ENCODE measurements around the gene SLC6A17.

Gene SLC6A17

GRCh38 chr1:110190282-110190929 is 40.1 kb downstream of the SLC6A17 start:
- ChIA-PET POLR2A (interaction anchor here (0.6 kb wide), 1 partner anchor 145 kb away, joined by 3 read pairs; no protein-coding TSS in a partner anchor), CTCF (interaction anchor here (1.3 to 15.6 kb wide), 7 partner anchors 12 to 306 kb away, joined by 3 to 828 read pairs (median 9); no protein-coding TSS in a partner anchor)
- DNase-seq (ENCODE audit: low read depth, low spot score), result no peak
- TF ChIP-seq, protein P1, sequence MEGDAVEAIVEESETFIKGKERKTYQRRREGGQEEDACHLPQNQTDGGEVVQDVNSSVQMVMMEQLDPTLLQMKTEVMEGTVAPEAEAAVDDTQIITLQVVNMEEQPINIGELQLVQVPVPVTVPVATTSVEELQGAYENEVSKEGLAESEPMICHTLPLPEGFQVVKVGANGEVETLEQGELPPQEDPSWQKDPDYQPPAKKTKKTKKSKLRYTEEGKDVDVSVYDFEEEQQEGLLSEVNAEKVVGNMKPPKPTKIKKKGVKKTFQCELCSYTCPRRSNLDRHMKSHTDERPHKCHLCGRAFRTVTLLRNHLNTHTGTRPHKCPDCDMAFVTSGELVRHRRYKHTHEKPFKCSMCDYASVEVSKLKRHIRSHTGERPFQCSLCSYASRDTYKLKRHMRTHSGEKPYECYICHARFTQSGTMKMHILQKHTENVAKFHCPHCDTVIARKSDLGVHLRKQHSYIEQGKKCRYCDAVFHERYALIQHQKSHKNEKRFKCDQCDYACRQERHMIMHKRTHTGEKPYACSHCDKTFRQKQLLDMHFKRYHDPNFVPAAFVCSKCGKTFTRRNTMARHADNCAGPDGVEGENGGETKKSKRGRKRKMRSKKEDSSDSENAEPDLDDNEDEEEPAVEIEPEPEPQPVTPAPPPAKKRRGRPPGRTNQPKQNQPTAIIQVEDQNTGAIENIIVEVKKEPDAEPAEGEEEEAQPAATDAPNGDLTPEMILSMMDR (IDR thresholded peaks at IDR 0.05; ENCODE audit: insufficient read depth, low read length, missing control alignments), result no peak
- no peak overlapping the region for H3K4me3 ChIP-seq (ENCODE audit: low read depth, low read length)

DNA sequence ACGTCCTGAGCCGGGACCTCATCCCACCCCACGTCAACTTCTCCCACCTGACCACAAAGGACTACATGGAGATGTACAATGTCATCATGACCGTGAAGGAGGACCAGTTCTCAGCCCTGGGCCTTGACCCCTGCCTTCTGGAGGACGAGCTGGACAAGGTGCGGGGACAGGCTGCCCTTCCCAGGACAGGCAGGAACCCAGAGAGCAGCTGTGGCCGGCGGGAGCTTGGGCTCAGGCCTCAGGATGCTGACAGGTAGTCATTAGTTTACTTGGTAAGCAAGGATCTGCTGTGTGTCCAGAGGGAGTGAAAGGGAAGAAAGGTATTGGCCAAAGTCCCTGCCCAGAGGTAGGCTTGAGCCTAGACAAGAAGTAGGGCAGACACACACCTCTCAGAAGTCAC is 42.2 kb downstream of the SLC6A17 start:
- CTCF ChIA-PET, result interaction anchor here (1.1 to 15.6 kb wide), 5 partner anchors 10 to 304 kb away, joined by 3 to 828 read pairs (median 58); partner anchors contain the start of gene KCNC4
- H3K4me3 ChIP-seq (ENCODE audit: low read depth, low read length), result no peak overlapping the region
- TF ChIP-seq, protein P1 (IDR thresholded peaks at IDR 0.05; ENCODE audit: insufficient read depth, low read length, missing control alignments), result no peak
- DNase-seq (ENCODE audit: low read depth, low spot score), result no peak
- POLR2A ChIA-PET, result no interaction called here

DNA sequence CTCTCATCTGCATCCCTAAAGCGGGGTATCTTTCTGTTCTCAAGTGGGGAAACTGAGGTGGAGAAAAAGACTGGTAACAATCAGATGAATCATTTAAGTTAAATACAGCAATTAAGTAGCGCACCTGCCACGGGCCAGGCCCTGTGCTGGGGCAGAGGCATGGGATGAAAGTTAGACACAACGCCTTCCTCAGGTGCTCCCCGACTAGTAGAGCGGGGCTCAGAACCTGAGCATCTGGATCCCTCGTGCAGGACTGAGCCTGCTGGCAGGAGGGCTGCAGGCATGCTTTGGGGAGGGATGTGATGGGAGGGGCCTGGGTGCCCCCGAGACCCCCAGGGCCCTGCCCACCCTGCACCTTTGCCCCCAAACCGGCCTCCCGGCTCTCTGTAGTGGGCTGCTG is 44.9 kb downstream of the SLC6A17 start:
- no peak overlapping the region for H3K4me3 ChIP-seq (ENCODE audit: low read depth, low read length)
- ChIA-PET CTCF (interaction anchor here (2.7 to 16.1 kb wide), 5 partner anchors 13 to 300 kb away, joined by 17 to 828 read pairs (median 74); partner anchors contain the start of gene KCNC4), POLR2A (no interaction called here)
- TF ChIP-seq, protein P1 (IDR thresholded peaks at IDR 0.05; ENCODE audit: insufficient read depth, low read length, missing control alignments), result no peak
- DNase-seq (ENCODE audit: low read depth, low spot score), result no peak

GRCh38 chr1:110196917-110197765 is 46.8 kb downstream of the SLC6A17 start:
- POLR2A ChIA-PET, result no interaction called here

DNA sequence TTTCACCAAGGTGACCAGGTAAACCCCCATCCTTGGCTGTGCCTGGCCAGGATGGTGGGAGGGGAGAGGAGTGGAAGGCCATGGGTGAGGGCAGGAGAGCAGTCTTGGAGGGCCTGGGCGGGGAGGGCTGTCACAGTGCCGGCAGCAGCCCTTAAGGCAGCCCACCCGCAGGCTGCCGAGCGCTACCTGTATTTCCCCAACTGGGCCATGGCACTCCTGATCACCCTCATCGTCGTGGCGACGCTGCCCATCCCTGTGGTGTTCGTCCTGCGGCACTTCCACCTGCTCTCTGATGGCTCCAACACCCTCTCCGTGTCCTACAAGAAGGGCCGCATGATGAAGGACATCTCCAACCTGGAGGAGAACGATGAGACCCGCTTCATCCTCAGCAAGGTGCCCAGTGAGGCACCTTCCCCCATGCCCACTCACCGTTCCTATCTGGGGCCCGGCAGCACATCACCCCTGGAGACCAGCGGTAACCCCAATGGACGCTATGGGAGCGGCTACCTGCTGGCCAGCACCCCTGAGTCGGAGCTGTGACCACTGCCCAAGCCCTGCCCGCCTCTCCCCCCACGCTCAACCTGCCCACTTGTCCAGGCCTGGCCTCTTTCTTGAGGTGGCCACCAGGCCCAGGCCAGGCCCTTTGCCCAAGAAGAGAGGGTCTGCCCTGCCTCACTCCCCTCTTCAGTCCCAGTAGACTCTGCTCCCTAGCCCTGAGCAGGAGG is 47.8 kb downstream of the SLC6A17 start:
- ChIA-PET POLR2A (no interaction called here), CTCF (interaction anchor here (1.4 to 16.1 kb wide), 14 partner anchors 10 to 421 kb away, joined by 3 to 828 read pairs (median 9); partner anchors contain the start of genes KCNC4, RBM15 and SLC16A4)
- TF ChIP-seq, protein P1 (IDR thresholded peaks at IDR 0.05; ENCODE audit: insufficient read depth, low read length, missing control alignments), result no peak
- H3K4me3 ChIP-seq (ENCODE audit: low read depth, low read length), result no peak overlapping the region
- DNase-seq (ENCODE audit: low read depth, low spot score), result no peak

More at GRCh38 chr1:110196917-110197765, 46.8 kb downstream of the SLC6A17 start:
- H3K4me3 ChIP-seq (ENCODE audit: low read depth, low read length), result no peak overlapping the region
- no peak for DNase-seq (ENCODE audit: low read depth, low spot score)
- CTCF ChIA-PET, result interaction anchor here (0.6 to 16.1 kb wide), 39 partner anchors 10 to 420 kb away, joined by 3 to 828 read pairs (median 5); partner anchors contain the start of genes KCNC4, LAMTOR5, RBM15 and SLC16A4
- TF ChIP-seq, protein P1 (IDR thresholded peaks at IDR 0.05; ENCODE audit: insufficient read depth, low read length, missing control alignments), result peak; percentile 92
